ENCODE measurements around the gene CRB2.

Gene CRB2

GRCh38 chr9:123355761-123356431, at the start of gene CRB2:
Gene CRB2 (plus strand): TSS chr9:123356197. CDS start chr9:123356261, 64 bp downstream.
- in situ Hi-C loops (cut with MboI; ENCODE audit: low sequenced_read_pairs) = no loop called here

- in situ Hi-C loops (cut with MboI; ENCODE audit: low sequenced_read_pairs) = no loop called here
Measured at GRCh38 chr9:123309611-123310010, 46.4 kb upstream of the CRB2 start.

GRCh38 chr9:123310551-123311249, 45.3 kb upstream of the CRB2 start:
- in situ Hi-C loops (cut with MboI; ENCODE audit: low sequenced_read_pairs) = no loop called here

GRCh38 chr9:123311250-123311752, 44.7 kb upstream of the CRB2 start:
- in situ Hi-C loops (cut with MboI; ENCODE audit: low sequenced_read_pairs) = no loop called here

GRCh38 chr9:123312306-123312877, 43.6 kb upstream of the CRB2 start:
- in situ Hi-C loops (cut with MboI; ENCODE audit: low sequenced_read_pairs) = no loop called here

- in situ Hi-C loops (cut with MboI; ENCODE audit: low sequenced_read_pairs) = no loop called here
Measured at GRCh38 chr9:123314617-123315016, 41.4 kb upstream of the CRB2 start.

GRCh38 chr9:123315635-123316034, 40.4 kb upstream of the CRB2 start:
- in situ Hi-C loops (cut with MboI; ENCODE audit: low sequenced_read_pairs) = no loop called here

GRCh38 chr9:123316053-123316718, 39.8 kb upstream of the CRB2 start:
- in situ Hi-C loops (cut with MboI; ENCODE audit: low sequenced_read_pairs) = no loop called here

- in situ Hi-C loops (cut with MboI; ENCODE audit: low sequenced_read_pairs) = no loop called here
Measured at GRCh38 chr9:123318202-123318601, 37.8 kb upstream of the CRB2 start.

- in situ Hi-C loops (cut with MboI; ENCODE audit: low sequenced_read_pairs) = no loop called here
Measured at GRCh38 chr9:123318961-123319421, 37.0 kb upstream of the CRB2 start.

- in situ Hi-C loops (cut with MboI; ENCODE audit: low sequenced_read_pairs) = no loop called here
Measured at GRCh38 chr9:123319541-123320339, 36.3 kb upstream of the CRB2 start.

GRCh38 chr9:123320814-123321213, 35.2 kb upstream of the CRB2 start:
- in situ Hi-C loops (cut with MboI; ENCODE audit: low sequenced_read_pairs) = no loop called here

- in situ Hi-C loops (cut with MboI; ENCODE audit: low sequenced_read_pairs) = no loop called here
Measured at GRCh38 chr9:123321616-123322272, 34.3 kb upstream of the CRB2 start.

- in situ Hi-C loops (cut with MboI; ENCODE audit: low sequenced_read_pairs) = no loop called here
Measured at GRCh38 chr9:123322273-123323195, 33.5 kb upstream of the CRB2 start.

- in situ Hi-C loops (cut with MboI; ENCODE audit: low sequenced_read_pairs) = no loop called here
Measured at GRCh38 chr9:123323196-123324013, 32.6 kb upstream of the CRB2 start.

- in situ Hi-C loops (cut with MboI; ENCODE audit: low sequenced_read_pairs) = no loop called here
Measured at GRCh38 chr9:123324767-123325183, 31.2 kb upstream of the CRB2 start.

- in situ Hi-C loops (cut with MboI; ENCODE audit: low sequenced_read_pairs) = no loop called here
Measured at GRCh38 chr9:123326187-123326586, 29.8 kb upstream of the CRB2 start.

- in situ Hi-C loops (cut with MboI; ENCODE audit: low sequenced_read_pairs) = no loop called here
Measured at GRCh38 chr9:123326662-123327093, 29.3 kb upstream of the CRB2 start.
